HEK293 (cell line): ENCODE results near the gene USP7.

Source experiments
- CTCF ChIA-PET: fragments of 350-600 bp; formaldehyde crosslinking; extraction: SDS; loops from one replicate; lab custom pipeline; 2021; ENCODE audit warnings: antibody characterized with exemption; lab: Yijun Ruan, JAX
- POLR2A ChIA-PET: fragments of 300-600 bp; formaldehyde crosslinking; extraction: SDS; loops from one replicate; lab custom pipeline; 2020; ENCODE audit warnings: antibody characterized with exemption, inconsistent platforms; lab: Yijun Ruan, JAX
- H3K27ac ChIP-seq: fragments of 200-500 bp; sonication (Bioruptor generic); 2 replicates; pipeline ENCODE4 v1.5.1; 2014; ENCODE audit warnings: low read depth, low read length, control low read depth, inconsistent platforms; ENCODE audit errors: extremely low read depth
- H3K36me3 ChIP-seq, 2 experiments: fragments of 200-500 bp in 1 of 2; sonication (Bioruptor generic) in 1 of 2; 1 replicate in 1 of 2; 2 replicates in 1 of 2; pipeline ENCODE4 v1.5.1; 2014 to 2017; ENCODE audit warnings: inconsistent platforms in 2 of 2, low read length in 2 of 2; ENCODE audit not compliant: control insufficient read depth in 2 of 2, insufficient read depth in 1 of 2
- H3K4me1 ChIP-seq: fragments of 200-500 bp; sonication (Bioruptor generic); 2 replicates; pipeline ENCODE4 v1.5.1; 2014; ENCODE audit warnings: mild to moderate bottlenecking, low read length, inconsistent platforms; ENCODE audit not compliant: control insufficient read depth, insufficient read depth
- H3K4me3 ChIP-seq: 2 replicates; pipeline ENCODE4 v1.5.1; 2011; ENCODE audit warnings: low read depth, mild to moderate bottlenecking, control low read depth, low read length, moderate library complexity
- H3K9me3 ChIP-seq: fragments of 200-500 bp; sonication (Bioruptor generic); 2 replicates; pipeline ENCODE4 v1.5.1; 2014; ENCODE audit warnings: low read depth, low read length, inconsistent platforms; ENCODE audit not compliant: control insufficient read depth, insufficient read depth
- IKZF3 ChIP-seq: fragments of 450-650 bp; IDR thresholded peaks from 2 replicates; pipeline ENCODE4 v1.5.0; 2018; ENCODE audit warnings: missing biosample characterization, mild to moderate bottlenecking, missing genetic modification characterization, moderate library complexity
- PRDM4 ChIP-seq: fragments of 450-650 bp; formaldehyde crosslinking; IDR thresholded peaks from 2 replicates; pipeline ENCODE4 v1.5.1; 2017; ENCODE audit warnings: missing biosample characterization, missing genetic modification characterization
- RBAK ChIP-seq: fragments of 450-650 bp; formaldehyde crosslinking; IDR thresholded peaks from 2 replicates; pipeline ENCODE4 v1.5.1; 2016; ENCODE audit warnings: missing biosample characterization, missing genetic modification characterization
- SETDB1 ChIP-seq: IDR thresholded peaks from one replicate; pipeline ENCODE4 v1.6.1; 2017; ENCODE audit warnings: mild to moderate bottlenecking, low read length, moderate library complexity, mixed read lengths; ENCODE audit not compliant: insufficient read length
- TCF7L2 ChIP-seq: IDR thresholded peaks from 2 replicates; pipeline ENCODE4 v1.6.1; 2011; ENCODE audit warnings: low read depth, mild to moderate bottlenecking, inconsistent platforms, low read length, moderate library complexity, borderline replicate concordance
- ZEB2 ChIP-seq: fragments of 450-650 bp; formaldehyde crosslinking; IDR thresholded peaks from 2 replicates; pipeline ENCODE4 v1.5.1; 2016; ENCODE audit warnings: missing biosample characterization, missing genetic modification characterization
- ZFP37 ChIP-seq: fragments of 450-650 bp; formaldehyde crosslinking; IDR thresholded peaks from 2 replicates; pipeline ENCODE4 v1.5.1; 2016; ENCODE audit warnings: missing biosample characterization, missing genetic modification characterization
- ZNF174 ChIP-seq: fragments of 450-650 bp; formaldehyde crosslinking; IDR thresholded peaks from 2 replicates; pipeline ENCODE4 v1.5.0; 2017; ENCODE audit warnings: missing biosample characterization, mild to moderate bottlenecking, missing genetic modification characterization
- ZNF24 ChIP-seq: fragments of 450-650 bp; formaldehyde crosslinking; IDR thresholded peaks from 2 replicates; pipeline ENCODE4 v1.5.1; 2016; ENCODE audit warnings: missing biosample characterization, missing genetic modification characterization
- ZNF302 ChIP-seq: fragments of 450-650 bp; formaldehyde crosslinking; IDR thresholded peaks from 2 replicates; pipeline ENCODE4 v1.5.1; 2016; ENCODE audit warnings: missing biosample characterization, missing genetic modification characterization, low read depth
- ZNF354C ChIP-seq: fragments of 450-650 bp; formaldehyde crosslinking; IDR thresholded peaks from 2 replicates; pipeline ENCODE4 v1.5.1; 2016; ENCODE audit warnings: missing biosample characterization, missing genetic modification characterization, low read depth, borderline replicate concordance
- ZNF426 ChIP-seq: fragments of 450-650 bp; formaldehyde crosslinking; IDR thresholded peaks from 2 replicates; pipeline ENCODE4 v1.5.1; 2017; ENCODE audit warnings: missing biosample characterization, missing genetic modification characterization, mild to moderate bottlenecking, inconsistent platforms, moderate library complexity
- ZNF529 ChIP-seq: fragments of 450-650 bp; formaldehyde crosslinking; IDR thresholded peaks from 2 replicates; pipeline ENCODE4 v1.5.1; 2017; ENCODE audit warnings: missing genetic modification characterization, missing biosample characterization; ENCODE audit not compliant: insufficient replicate concordance
- ZNF549 ChIP-seq: fragments of 450-650 bp; IDR thresholded peaks from 2 replicates; pipeline ENCODE4 v1.5.1; 2018; ENCODE audit warnings: missing biosample characterization, missing genetic modification characterization, mild to moderate bottlenecking, inconsistent platforms, moderate library complexity
- ZNF558 ChIP-seq: fragments of 450-650 bp; formaldehyde crosslinking; IDR thresholded peaks from 2 replicates; pipeline ENCODE4 v1.5.1; 2016; ENCODE audit warnings: missing biosample characterization, missing genetic modification characterization
- ZNF571 ChIP-seq: fragments of 450-650 bp; formaldehyde crosslinking; IDR thresholded peaks from 2 replicates; pipeline ENCODE4 v1.5.0; 2017; ENCODE audit warnings: missing biosample characterization, missing genetic modification characterization
- ZNF623 ChIP-seq: fragments of 450-650 bp; formaldehyde crosslinking; IDR thresholded peaks from 2 replicates; pipeline ENCODE4 v1.5.1; 2016; ENCODE audit warnings: missing biosample characterization, missing genetic modification characterization
- ZNF658 ChIP-seq: fragments of 450-650 bp; formaldehyde crosslinking; IDR thresholded peaks from 2 replicates; pipeline ENCODE4; 2016; ENCODE audit warnings: missing biosample characterization, missing genetic modification characterization
- ZNF670 ChIP-seq: fragments of 450-650 bp; formaldehyde crosslinking; IDR thresholded peaks from 2 replicates; pipeline ENCODE4 v1.5.1; 2016; ENCODE audit warnings: missing biosample characterization, missing genetic modification characterization, low read depth
- ZNF785 ChIP-seq: fragments of 450-650 bp; formaldehyde crosslinking; IDR thresholded peaks from 2 replicates; pipeline ENCODE4 v1.5.1; 2016; ENCODE audit warnings: missing biosample characterization, missing genetic modification characterization
- TF ChIP-seq, protein P1 (sequence below): fragments of 450-650 bp; formaldehyde crosslinking; IDR thresholded peaks from 2 replicates; pipeline ENCODE4 v1.5.1; 2016; ENCODE audit warnings: missing biosample characterization, missing genetic modification characterization
- TF ChIP-seq, protein P2 (sequence below): fragments of 450-650 bp; formaldehyde crosslinking; IDR thresholded peaks from 2 replicates; pipeline ENCODE4 v1.5.1; 2017; ENCODE audit warnings: missing biosample characterization, missing genetic modification characterization

The USP7 gene

DNA sequence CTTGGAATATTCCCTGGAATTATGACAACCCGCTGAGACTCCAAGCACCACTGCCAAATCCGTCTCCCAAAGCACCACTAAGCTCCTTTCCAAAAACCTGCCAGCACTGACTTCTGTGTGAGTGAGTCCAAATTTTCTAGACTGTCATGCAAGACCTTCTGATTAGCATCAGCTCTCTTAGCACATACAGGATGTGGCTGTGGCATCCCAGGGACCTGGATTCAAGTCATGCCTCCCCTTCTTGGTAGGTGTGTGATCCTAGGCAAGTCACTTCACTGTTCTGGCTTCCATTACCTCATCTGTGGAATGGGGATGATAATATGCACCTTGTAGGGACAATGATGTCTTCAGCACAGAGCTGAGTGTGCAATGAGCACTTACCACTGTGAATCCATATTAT, 38.3 kb upstream of the USP7 start:
- no peaks in the 10 kb centered on the region for H3K4me1 ChIP-seq
- POLR2A ChIA-PET: no interaction called here
- H3K36me3 ChIP-seq: no peaks in the 10 kb centered on the region
- H3K27ac ChIP-seq: no peak overlapping the region
- H3K4me3 ChIP-seq: no peak overlapping the region
- CTCF ChIA-PET: interaction anchor here (0.5 to 0.6 kb wide), 2 partner anchors 120 to 125 kb away, joined by 3 to 4 read pairs; no protein-coding TSS in a partner anchor
- no peaks in the 10 kb centered on the region for H3K9me3 ChIP-seq
- no peak for TF ChIP-seq ZNF658 (tag by site-specific recombination)

DNA sequence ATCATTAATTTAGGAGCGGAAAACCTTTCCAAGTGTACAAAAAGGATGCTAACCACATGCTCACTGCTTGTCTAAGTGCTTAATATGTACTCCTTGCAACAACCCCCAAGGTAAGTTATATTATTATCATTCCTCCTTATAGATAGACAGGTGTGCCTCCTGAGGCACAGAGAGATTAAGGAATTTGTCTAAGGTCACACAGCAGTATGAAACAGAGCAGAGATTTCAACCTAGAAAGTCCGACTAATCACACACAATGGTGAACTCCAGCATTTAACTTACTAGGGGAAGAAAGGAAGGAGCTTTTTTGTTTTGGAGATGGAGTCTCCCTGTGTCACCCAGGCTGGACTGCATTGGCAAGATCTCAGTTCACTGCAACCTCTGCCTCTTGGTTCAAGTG, 37.0 kb upstream of the USP7 start:
- TF ChIP-seq, protein P1, sequence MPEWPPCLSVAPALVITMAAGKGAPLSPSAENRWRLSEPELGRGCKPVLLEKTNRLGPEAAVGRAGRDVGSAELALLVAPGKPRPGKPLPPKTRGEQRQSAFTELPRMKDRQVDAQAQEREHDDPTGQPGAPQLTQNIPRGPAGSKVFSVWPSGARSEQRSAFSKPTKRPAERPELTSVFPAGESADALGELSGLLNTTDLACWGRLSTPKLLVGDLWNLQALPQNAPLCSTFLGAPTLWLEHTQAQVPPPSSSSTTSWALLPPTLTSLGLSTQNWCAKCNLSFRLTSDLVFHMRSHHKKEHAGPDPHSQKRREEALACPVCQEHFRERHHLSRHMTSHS (tag by site-specific recombination): no peak
- TF ChIP-seq ZNF24 (tag by site-specific recombination): no peak
- TF ChIP-seq ZNF354C (tag by site-specific recombination): no peak
- no peak for TF ChIP-seq ZNF670 (tag by site-specific recombination)
- TF ChIP-seq ZFP37 (tag by site-specific recombination): no peak
- no peak for TF ChIP-seq IKZF3 (tag by site-specific recombination)
- no peak for TF ChIP-seq ZNF174 (tag by site-specific recombination)
- TF ChIP-seq ZNF571: no peak
- TF ChIP-seq ZNF529 (tag by site-specific recombination): no peak
- no peak for TF ChIP-seq RBAK (tag by site-specific recombination)
- no peak for TF ChIP-seq PRDM4
- POLR2A ChIA-PET: no interaction called here
- no peaks in the 10 kb centered on the region for H3K9me3 ChIP-seq

GRCh38 chr16:8999800-9000199, 36.1 kb upstream of the USP7 start:
- ChIA-PET CTCF (interaction anchor here (0.5 to 1.7 kb wide), 4 partner anchors 9 to 126 kb away, joined by 3 to 9 read pairs (median 6); no protein-coding TSS in a partner anchor), POLR2A (no interaction called here)
- Histone ChIP-seq H3K4me3 (no peak overlapping the region), H3K4me1 (no peaks in the 10 kb centered on the region), H3K27ac (no peak overlapping the region), H3K9me3 (no peaks in the 10 kb centered on the region), H3K36me3 (no peaks in the 10 kb centered on the region)
- no peak for TF ChIP-seq ZNF785 (tag by site-specific recombination)
- no peak for TF ChIP-seq ZNF302 (tag by site-specific recombination)
- no peak for TF ChIP-seq TCF7L2
- TF ChIP-seq, protein P2, sequence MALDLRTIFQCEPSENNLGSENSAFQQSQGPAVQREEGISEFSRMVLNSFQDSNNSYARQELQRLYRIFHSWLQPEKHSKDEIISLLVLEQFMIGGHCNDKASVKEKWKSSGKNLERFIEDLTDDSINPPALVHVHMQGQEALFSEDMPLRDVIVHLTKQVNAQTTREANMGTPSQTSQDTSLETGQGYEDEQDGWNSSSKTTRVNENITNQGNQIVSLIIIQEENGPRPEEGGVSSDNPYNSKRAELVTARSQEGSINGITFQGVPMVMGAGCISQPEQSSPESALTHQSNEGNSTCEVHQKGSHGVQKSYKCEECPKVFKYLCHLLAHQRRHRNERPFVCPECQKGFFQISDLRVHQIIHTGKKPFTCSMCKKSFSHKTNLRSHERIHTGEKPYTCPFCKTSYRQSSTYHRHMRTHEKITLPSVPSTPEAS (tag by site-specific recombination): no peak
- no peak for TF ChIP-seq ZNF558 (tag by site-specific recombination)
- TF ChIP-seq ZEB2 (tag by site-specific recombination): no peak
- TF ChIP-seq SETDB1: no peak
- no peak for TF ChIP-seq ZNF24 (tag by site-specific recombination)
- no peak for TF ChIP-seq ZNF426 (tag by site-specific recombination)
- no peak for TF ChIP-seq ZNF623
- no peak for TF ChIP-seq ZNF549
- no peak for TF ChIP-seq ZFP37 (tag by site-specific recombination)

More for the DNA sequence above, 37.0 kb upstream of the USP7 start:
- Histone ChIP-seq H3K4me3 (no peak overlapping the region), H3K4me1 (no peaks in the 10 kb centered on the region), H3K27ac (no peak overlapping the region), H3K36me3 (no peaks in the 10 kb centered on the region)
- CTCF ChIA-PET: interaction anchor here (0.6 kb wide), 1 partner anchor 113 kb away, joined by 3 read pairs; no protein-coding TSS in a partner anchor
